ENCODE data around the gene SHISAL1.

Gene SHISAL1

DNA sequence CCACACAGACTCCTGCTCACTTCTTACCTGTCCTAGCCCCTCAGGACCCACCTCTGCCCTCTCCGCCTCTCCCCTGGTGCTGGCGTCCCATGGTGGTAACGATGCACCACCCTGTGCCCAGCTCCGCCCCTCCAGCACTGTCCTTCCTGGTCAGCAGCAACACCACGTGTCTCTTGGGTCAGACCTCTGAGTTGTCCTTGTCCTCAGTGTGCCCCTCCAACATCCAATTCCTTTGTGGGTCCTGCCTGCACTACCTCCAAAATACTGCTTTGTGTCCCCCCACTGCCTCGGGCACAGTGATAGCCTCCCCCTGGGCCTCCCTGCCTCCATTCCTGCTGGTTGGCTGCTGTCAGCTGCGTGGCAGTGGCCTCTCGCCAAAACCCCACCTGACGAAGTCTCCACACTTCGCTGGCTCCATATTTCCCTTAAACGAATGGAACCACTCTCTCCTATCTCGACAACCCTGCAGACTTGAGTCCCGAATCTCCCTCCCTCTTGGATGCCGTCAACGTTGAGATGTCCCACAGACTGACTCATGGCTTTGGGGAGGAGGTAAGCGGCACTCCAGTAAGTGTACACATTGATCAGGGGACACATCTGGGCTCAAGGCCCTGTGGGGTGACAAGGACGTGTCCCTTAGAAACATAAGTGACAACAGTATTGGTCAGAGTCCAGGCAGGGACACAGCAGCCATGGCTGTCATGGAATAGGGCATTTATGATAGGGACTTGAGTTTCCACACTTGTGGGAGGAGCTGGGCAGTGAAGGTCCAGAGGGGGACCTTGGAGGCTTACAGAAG lies 42.8 kb downstream of the SHISAL1 start:
- DNase-seq (ENCODE audit: low read depth), result no peak

GRCh38 chr22:44269117-44269498 lies 43.6 kb downstream of the SHISAL1 start:
- DNase-seq (ENCODE audit: low read depth), result no peak
- H3K4me3 ChIP-seq (ENCODE audit: low read depth, low read length), result no peak overlapping the region

More for the DNA sequence above, 42.8 kb downstream of the SHISAL1 start:
- H3K4me3 ChIP-seq (ENCODE audit: low read depth, low read length), result no peak overlapping the region

- DNase-seq (ENCODE audit: low read depth), result no peak
- H3K4me3 ChIP-seq (ENCODE audit: low read depth, low read length), result no peak overlapping the region
These were observed 44.2 kb downstream of the SHISAL1 start for GRCh38 chr22:44268431-44269116.

DNA sequence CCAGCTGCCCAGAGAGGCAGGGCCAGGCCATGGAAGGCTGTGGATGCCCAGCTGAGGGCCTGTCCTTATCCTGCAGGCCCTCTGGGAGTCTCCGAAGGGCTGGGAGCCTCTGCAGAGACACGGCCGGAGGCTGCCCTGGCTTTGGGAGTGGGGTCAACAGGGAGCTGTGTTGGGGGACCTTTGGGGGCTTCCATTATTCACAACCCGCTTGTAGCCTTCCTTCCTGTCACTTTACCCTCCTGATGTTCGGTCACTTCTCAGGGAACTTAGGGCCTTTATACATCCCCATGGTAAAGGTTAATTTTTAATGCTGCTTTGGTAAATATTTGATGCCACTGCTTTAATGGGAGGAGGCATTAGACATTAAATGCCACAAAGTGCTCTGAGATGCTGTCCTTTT lies 44.9 kb downstream of the SHISAL1 start:
- no peak for DNase-seq (ENCODE audit: low read depth)
- no peak overlapping the region for H3K4me3 ChIP-seq (ENCODE audit: low read depth, low read length)

DNA sequence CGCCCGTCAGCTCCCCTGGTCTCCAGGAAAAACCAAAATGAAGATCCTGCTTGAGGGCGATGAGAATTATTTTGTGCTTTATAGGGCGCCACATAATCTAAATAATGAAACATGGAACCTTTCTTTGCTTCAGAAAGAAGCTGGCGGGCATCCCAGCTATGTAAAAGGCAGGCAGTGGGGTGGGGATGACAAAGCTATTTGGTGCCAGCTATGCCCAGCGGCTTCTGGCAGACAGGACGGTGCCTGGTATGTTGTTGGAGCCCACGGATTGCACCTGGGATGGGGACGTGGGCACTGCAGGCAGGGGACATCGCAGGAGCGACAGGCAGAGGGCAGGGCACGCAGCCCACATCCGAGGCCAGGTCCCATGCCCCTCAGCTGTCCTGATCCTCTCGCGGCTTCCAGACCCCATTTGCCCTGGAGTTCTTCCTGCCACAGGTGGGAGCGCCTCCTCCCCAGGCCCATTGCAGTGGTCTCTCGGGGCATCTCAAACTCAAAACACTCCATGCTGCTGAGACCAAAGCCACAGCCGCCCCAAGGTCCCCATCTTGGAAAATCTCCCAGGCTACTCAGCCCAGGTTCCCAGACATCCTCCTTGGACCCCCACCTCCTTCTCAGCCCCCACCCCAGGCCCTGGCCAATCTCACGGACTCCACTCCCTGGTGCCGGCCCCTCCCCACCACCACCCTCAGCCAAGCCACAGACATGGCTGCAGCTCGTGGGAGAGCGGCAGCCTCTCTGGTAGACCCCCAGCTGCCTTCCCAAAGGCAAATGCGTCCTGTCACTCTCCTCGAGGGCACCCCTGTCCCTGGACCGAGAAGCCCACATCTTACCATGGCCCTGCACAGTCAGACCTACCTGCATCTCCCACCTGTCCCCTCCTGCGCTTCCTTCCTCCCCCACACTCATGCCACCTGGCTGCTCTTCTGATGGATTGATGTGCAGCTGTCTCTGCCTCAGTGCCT lies 45.7 kb downstream of the SHISAL1 start:
- no peak overlapping the region for H3K4me3 ChIP-seq (ENCODE audit: low read depth, low read length)
- no peak for DNase-seq (ENCODE audit: low read depth)

GRCh38 chr22:44263547-44263946 lies 49.2 kb downstream of the SHISAL1 start:
- DNase-seq (ENCODE audit: low read depth), result no peak
- H3K4me3 ChIP-seq (ENCODE audit: low read depth, low read length), result no peak overlapping the region

DNA sequence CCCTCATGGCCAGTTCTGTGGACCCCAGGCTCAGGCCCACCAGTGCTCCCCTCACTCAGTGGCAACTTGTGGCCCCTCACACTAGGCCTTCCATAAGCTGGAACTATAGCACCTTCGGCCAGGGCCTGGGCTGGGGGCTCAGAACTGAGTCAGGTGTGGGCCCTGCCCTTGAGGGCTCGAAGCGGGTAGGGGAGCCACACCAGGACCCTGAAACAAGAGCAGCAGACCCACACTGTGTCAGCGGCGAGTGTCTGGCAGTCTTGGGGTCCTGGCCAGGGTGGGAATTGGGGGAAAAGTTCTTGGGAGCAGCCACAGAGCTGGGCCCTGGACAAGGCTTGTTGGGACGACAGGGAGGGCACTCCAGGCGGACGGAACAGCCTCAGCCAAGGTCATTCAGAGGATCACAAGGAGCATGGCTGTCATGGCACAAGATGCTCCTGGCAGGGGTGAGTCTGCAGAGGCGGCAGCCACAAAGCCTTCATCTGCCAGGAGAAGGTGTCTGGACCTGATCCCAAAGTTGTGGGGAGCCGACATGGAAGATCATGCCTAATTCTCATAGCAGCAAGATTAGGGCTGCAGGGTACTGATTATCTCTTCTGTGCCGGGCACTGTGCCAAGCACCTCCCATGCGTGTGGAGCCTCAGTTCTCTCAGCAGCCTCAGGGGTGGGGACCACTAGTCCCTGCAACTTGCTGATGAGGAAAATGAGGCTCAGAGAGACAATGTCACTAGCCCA lies 50.7 kb downstream of the SHISAL1 start:
- no peak for DNase-seq (ENCODE audit: low read depth)
- no peak overlapping the region for H3K4me3 ChIP-seq (ENCODE audit: low read depth, low read length)

GRCh38 chr22:44261164-44261860 lies 51.4 kb downstream of the SHISAL1 start:
- H3K4me3 ChIP-seq (ENCODE audit: low read depth, low read length), result no peak overlapping the region
- no peak for DNase-seq (ENCODE audit: low read depth)

DNA sequence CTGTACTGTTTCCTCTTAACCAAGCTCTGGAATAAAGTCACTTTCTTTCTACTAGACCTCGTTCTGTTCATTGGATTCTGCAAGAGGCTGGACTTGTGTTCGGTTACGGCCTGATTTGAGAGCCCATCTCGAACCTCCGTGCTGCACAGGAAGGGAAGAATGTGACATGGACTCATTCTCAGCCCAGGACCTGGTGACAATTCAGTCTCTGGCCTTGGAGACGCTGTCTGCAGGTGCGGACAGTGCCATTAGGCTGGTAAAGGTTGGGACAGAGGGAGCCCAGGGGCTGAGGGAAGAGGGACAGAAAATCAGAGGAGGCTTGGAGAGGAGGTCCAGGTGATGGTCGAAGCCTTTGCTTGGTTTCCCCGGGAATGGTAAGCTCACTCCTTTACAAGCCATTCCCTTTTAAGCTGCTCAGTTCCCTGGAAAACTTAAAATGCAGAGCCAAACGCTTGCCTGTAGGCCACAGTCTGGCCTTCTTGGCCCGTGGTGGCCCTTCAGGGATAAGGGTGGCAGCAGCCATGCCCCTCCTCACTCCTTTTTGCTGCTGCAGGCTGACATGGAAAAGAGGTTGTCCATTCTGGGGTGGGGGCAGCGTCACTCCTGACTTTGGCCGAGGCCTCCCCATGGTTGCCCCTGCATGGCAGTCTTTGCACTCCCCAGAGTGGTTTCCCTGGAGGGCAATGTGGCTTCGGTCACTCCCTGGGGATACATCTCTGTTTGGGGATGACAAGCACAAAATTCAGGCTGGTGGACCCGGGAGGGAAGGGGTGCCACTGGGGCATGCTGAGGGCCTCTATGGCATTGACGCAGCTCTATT lies 52.3 kb downstream of the SHISAL1 start:
- no peak for DNase-seq (ENCODE audit: low read depth)
- H3K4me3 ChIP-seq (ENCODE audit: low read depth, low read length), result no peak overlapping the region

DNA sequence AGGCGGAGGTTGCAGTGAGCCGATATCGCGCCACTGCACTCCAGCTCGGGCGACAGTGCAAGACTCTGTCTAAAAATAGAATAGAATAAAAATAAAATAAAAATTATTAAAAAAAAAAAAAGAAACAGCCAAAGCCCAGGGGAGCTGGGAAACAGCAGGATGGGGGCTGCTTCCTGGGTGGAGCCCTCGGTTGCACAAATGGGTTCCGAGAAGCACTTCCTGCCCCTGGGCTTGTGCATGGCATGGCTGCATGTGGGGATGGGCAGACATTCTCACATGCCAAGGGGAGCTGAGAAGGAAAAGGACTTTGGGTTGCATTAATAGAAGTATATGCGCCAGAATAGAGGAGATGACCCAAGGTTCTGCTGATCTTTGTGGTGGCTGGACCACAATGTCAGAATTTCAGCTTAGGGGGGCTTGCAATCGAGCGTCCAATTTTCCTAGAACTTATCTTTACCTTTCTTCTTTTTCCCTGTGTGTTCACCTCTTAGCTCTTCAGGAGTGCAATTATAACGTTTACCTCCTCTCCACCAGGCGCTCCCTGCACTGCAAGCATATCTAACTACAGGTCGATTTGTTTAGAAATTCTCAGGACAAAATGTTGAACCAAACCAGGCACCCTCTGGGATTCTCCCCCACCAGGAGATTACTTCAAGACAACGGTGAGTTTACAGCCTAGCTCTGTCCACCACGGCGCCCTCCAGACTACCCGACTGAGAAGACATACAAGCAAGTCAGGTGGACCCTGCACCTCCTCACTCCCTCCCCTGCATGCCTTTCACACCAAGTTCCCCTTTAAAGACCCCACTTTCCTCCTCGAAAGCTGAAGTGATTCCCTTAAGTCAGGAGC lies 53.2 kb downstream of the SHISAL1 start:
- DNase-seq (ENCODE audit: low read depth), result no peak
- H3K4me3 ChIP-seq (ENCODE audit: low read depth, low read length), result no peak overlapping the region

- H3K4me3 ChIP-seq (ENCODE audit: low read depth, low read length), result no peak overlapping the region
- DNase-seq (ENCODE audit: low read depth), result no peak
These were observed 55.9 kb downstream of the SHISAL1 start for GRCh38 chr22:44256556-44257485.

DNA sequence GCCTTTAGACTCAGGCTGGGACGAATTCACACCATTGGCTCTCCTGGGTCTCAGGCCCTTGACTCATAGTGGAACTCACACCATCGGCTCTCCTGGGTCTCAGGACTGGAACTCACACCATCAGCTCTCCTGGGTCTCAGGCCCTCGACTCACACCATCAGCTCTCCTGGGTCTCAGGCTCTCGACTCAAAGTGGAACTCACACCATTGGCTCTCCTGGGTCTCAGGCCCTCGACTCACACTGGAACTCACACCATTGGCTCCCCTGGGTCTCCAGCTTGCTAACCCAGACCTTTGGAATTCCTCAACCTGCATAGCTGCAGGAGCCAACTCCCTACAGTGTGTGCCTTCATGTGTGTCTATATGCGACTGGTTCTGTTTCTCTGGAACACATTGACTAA lies 56.7 kb downstream of the SHISAL1 start:
- no peak for DNase-seq (ENCODE audit: low read depth)
- no peak overlapping the region for H3K4me3 ChIP-seq (ENCODE audit: low read depth, low read length)

DNA sequence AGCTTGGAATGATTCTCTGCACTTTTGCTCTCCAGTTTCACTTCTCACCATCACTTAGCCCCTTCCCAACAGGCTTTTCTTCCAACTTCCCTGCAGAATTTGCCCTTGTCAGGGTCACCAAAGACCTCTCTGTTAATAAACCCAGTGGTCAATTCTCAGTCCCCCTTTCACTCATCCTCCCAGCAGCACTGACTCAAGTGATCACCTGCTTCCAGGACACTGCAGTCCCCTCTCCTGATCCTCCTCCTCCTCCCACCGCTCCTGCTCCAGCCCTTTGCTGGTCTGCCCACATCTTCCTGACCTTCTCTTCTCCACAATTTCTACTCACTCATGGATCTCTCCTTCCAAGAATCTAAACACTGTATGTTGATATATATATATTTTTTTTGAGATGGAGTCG lies 57.9 kb downstream of the SHISAL1 start:
- no peak for DNase-seq (ENCODE audit: low read depth)
- no peak overlapping the region for H3K4me3 ChIP-seq (ENCODE audit: low read depth, low read length)

DNA sequence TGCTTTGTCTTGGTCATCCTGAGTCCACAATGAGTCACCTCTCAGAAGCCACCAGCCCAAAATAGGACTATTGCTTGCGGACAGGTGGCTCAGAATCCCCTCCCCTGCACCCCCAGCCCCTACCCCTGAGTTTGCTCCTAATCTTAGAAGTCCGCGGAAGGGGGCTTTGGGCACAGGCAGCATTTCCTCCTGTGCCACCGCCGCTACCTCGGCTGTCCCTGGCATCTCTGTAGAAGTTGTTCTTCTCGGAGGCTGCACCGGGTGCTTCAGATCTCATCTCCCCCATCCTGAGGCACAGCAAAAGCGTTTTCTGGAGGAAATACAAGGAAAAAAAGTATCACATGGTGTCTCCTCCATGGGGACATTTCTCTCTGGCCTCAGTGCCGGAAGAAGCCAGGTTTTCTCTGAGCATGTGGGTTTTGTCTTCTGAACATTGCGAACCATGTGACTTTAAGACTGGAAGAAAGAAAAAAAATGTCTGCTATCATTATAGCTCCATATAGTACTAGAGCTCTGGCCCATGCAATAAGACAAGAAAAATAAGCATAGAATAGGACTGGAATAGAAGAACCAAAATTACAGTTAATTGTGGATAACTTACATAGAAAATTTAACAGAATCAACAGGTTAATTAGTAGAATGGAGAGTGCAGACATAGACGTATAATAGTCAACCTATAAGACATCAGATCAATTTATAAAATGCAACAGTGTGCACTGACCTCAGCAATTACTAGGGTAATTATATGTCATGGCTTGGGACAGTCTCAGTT lies 63.2 kb downstream of the SHISAL1 start:
- DNase-seq (ENCODE audit: low read depth), result no peak
- H3K4me3 ChIP-seq (ENCODE audit: low read depth, low read length), result no peak overlapping the region

- DNase-seq (ENCODE audit: low read depth), result no peak
These were observed 63.8 kb downstream of the SHISAL1 start for GRCh38 chr22:44248926-44249325.

More at GRCh38 chr22:44248926-44249325, 63.8 kb downstream of the SHISAL1 start:
- no peak overlapping the region for H3K4me3 ChIP-seq (ENCODE audit: low read depth, low read length)

Measured in skeletal muscle cell (primary cell).